Spinal cord (tissue), 10 donors: Measurements from ENCODE around the gene VAV2. TPM values are rescaled to one million over a fixed set of nuclear protein-coding genes. Genes with fewer than 3 reads are reported as not detected.
A peak's percentile ranks its signal among the peaks of the same experiment; 100 is the strongest.

ENCODE experiments used
- DNase-seq, 6 donors: peaks; one replicate each; pipeline versions ENCODE4 v3.0.0 to v3.0.0-alpha.2; 2013 to 2015; ENCODE audit warnings: low spot score in 6 of 6, low read depth in 4 of 6
- H3K27ac ChIP-seq: one replicate; pipeline ENCODE4 v1.5.1; 2013; ENCODE audit warnings: low read depth, low read length, control low read depth
- H3K27me3 ChIP-seq: one replicate; pipeline ENCODE4 v1.6.1; 2013; ENCODE audit warnings: low read length; ENCODE audit not compliant: control insufficient read depth, insufficient read depth
- H3K36me3 ChIP-seq: one replicate; pipeline ENCODE4 v1.6.1; 2013; ENCODE audit warnings: low read length; ENCODE audit not compliant: control insufficient read depth, insufficient read depth
- H3K4me1 ChIP-seq: one replicate; pipeline ENCODE4 v1.6.1; 2013; ENCODE audit warnings: low read length; ENCODE audit not compliant: control insufficient read depth, insufficient read depth
- H3K4me3 ChIP-seq: one replicate; pipeline ENCODE4 v1.5.1; 2013; ENCODE audit warnings: low read depth, low read length, control low read depth
- H3K9me3 ChIP-seq: one replicate; pipeline ENCODE4 v1.6.1; 2013; ENCODE audit warnings: low read length; ENCODE audit not compliant: control insufficient read depth, insufficient read depth
- WGBS: methylation state at CpG from one replicate; pipeline ENCODE4 v1.1.5; 2013; ENCODE audit warnings: missing lambda C conversion rate; ENCODE audit not compliant: insufficient coverage; 5-methylcytosine and 5-hydroxymethylcytosine counted together
- polyA plus RNA-seq, 2 donors: library from polyadenylated mRNA; unstranded; fragments of 120-200 nt; gene quantifications; one replicate each; pipeline ENCODE4 v1.2.1, GENCODE V29; 2013; ENCODE audit not compliant: insufficient read length in 2 of 2
- total RNA-seq, 2 donors: library from RNA; depleted of rRNA in 1 of 2; stranded (reverse); fragments of 120-200 nt in 1 of 2; fragments of >200 nt in 1 of 2; gene quantifications; one replicate each; pipeline versions ENCODE4 v1.2.3 to v1.2.4, GENCODE V29; 2013 to 2014
- donor health status: healthy.

VAV2 gene
- total and polyA plus RNA-seq, 4 donors: 18.4 to 48.3 (median 33.1) TPM

DNA sequence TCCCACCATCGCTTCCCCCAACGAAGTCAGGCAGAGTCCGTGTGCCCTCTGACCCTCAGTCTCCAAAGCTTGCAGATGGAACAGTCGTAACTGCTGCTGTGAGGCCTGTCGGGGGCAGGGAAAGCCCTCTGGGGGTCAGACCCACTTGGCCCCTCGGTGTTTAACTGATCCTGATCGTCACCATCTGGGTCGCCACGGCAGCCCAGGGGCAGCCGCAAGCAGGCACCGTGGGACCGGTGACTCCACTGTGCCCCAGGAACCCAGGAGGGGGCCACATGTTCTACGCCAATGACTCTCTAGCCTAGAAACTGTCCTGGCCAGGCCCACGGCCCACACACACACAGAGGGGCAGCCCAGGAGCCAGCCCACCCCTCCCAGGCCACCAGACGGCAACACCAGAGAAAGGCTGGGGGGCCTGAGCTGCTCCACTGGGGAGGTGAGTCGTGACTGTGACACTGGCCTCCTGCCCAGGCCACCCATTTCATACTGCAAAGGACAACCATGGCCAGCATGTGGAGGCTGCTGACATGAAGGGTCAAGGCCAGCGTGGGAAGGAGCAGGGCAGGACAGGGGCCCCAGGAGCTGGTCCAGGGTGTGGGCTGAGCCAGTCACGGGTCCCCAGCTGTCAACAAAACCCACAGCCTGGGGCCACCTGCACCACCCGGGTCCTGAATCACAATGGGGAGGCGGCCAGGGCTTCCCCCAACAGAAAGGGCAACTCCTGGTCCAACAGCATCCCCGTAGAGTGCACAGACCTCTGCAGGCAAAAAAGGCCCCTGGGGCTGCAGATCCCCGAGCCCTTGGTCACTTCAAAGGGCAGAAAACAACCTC, 20.8 kb downstream of the VAV2 start:
- no peak for DNase-seq
- Histone ChIP-seq H3K4me1 (peaks cover 59% of the 10 kb centered on the region), H3K36me3 (peaks cover 15% of the 10 kb centered on the region), H3K9me3 (no peaks in the 10 kb centered on the region), H3K27me3 (no peaks in the 10 kb centered on the region), H3K27ac (no peak overlapping the region), H3K4me3 (no peak overlapping the region)
- 53% methylated on average over 22 of the region's 22 CpGs for WGBS

DNA sequence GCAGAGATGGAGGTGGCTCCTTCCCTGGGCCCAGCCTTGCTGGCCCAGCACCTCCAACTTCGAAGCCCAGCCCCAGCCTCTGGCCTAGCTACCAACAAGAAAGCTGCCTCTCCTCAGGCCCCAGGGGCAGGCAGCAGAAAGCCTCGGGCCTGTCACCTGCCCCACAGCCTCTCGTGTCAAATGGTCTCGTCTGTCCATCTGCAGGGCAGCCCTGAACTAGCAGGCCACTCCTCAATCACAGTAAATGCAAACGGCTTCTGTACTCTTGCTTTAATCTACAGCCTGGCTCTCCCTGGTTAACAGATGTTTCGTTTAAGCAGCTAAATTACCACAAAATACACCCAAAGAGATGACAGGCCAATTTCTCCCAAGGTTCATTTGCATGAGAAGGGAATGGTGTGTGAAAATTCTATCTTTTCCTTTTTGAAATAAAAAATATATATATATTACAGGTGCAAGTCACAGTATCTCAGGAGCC, 21.5 kb downstream of the VAV2 start:
- Histone ChIP-seq H3K4me1 (peaks cover 59% of the 10 kb centered on the region), H3K4me3 (no peak overlapping the region), H3K27ac (no peak overlapping the region), H3K36me3 (peaks cover 13% of the 10 kb centered on the region), H3K27me3 (no peaks in the 10 kb centered on the region), H3K9me3 (no peaks in the 10 kb centered on the region)
- DNase-seq: peak in 1 of 6 donors; percentile 66
- 52% methylated on average over 5 of the region's 6 CpGs for WGBS

DNA sequence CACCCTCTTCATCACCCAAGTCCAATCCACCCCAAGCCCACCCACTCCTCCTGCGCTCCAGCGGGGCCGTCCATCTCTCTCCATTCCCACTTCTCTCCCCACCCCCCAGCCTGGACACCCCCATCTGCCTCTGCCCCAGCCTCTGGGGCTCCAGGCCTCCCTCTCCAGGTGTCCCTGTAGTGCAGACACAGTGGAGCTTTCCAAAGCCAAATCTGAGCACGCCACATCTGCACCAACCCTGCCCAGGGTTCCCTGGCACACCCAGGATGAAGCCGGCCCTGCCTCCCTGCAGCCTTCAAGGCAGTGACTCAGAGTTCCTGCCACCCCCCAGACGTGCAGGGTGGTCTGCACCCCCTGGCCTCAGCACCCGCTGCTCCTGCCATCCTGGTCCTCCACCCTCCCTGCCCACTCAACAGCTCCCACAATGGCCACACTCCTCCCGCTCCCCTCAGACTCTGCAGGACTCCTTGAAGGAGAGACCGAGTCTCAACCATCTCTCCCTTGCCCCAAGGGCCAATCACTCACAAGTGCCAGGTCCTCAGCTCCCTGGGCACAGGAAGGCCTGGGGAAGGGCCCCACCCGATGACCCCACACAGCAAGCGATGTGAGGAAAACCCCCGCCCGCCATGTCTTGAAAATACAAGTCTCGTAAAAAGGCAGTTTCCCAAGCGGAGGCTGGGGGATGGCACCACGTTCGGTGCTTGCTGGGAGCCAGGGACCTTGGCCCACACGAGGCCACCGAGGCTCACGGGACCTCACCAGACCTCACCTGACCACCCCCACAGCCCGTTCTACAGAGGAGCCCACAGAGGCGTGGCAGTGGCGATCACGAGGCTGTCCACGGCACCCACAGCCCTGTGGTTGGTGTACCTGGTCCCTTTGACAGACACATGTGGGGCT, 22.2 kb downstream of the VAV2 start:
- DNase-seq: no peak
- 81% methylated on average over 18 of the region's 25 CpGs for WGBS

DNA sequence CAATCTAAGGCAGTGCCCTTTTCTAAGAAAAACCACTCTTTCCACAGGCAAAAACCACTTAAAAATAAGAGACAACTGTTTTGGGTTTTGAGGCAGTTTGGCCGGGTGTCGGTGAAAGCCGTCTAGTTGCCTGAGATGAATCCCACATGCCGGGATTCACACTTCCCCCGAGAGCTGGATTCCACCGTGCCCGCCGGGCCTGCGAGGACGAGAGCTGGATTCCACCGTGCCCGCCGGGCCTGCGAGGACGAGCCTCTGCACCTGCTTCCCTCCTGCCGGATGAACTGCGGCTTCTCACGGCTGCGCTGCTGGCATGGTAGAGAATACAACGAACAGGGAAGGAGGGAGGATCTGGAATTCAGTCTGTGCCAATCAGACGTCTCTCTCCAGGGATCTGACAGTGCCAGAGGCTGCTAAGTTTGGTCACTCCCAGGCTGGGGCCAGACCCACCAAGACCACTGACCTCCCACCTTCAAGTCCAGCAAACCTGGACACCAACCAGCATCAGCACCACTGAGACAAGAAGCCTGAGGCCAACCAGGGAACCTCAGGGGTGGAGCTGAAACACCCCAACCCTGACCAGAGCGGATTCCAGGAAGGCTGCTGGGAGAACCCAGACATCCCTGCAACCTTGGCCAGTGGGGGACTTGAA, 23.0 kb downstream of the VAV2 start:
- Histone ChIP-seq H3K36me3 (peaks cover 6% of the 10 kb centered on the region), H3K4me1 (peaks cover 57% of the 10 kb centered on the region), H3K9me3 (no peaks in the 10 kb centered on the region), H3K4me3 (no peak overlapping the region), H3K27ac (no peak overlapping the region), H3K27me3 (no peaks in the 10 kb centered on the region)
- 56% methylated on average over 20 of the region's 22 CpGs for WGBS
- DNase-seq: peak in 1 of 6 donors; percentile 70

More for the DNA sequence above, 22.2 kb downstream of the VAV2 start:
- H3K27me3 ChIP-seq: no peaks in the 10 kb centered on the region
- peaks cover 59% of the 10 kb centered on the region for H3K4me1 ChIP-seq
- H3K4me3 ChIP-seq: no peak overlapping the region
- peaks cover 11% of the 10 kb centered on the region for H3K36me3 ChIP-seq
- H3K9me3 ChIP-seq: no peaks in the 10 kb centered on the region
- no peak overlapping the region for H3K27ac ChIP-seq

DNA sequence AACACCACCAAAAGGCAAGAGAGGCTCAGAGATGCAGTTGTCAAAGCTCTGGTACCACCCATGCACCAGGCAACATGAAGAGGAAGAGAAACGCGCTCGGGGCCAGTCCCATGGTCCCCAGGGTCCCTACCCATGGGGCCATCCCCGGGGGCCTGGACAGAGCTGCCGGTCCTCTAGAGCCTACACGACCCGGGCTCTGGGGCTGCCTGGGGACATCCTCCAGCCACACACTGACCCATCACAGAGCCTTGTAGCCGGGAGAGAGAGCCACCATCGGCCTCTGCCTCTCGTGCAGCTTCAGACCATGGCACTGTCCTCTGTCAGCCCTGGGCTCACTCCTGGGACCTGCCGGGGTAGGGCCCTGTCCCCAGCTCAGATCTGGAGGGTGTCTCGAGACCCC, 23.7 kb downstream of the VAV2 start:
- Histone ChIP-seq H3K27ac (no peak overlapping the region), H3K4me3 (no peak overlapping the region), H3K9me3 (no peaks in the 10 kb centered on the region), H3K36me3 (peaks cover 5% of the 10 kb centered on the region), H3K4me1 (peaks cover 51% of the 10 kb centered on the region), H3K27me3 (no peaks in the 10 kb centered on the region)
- DNase-seq: no peak
- WGBS: 86% methylated on average over 12 of the region's 12 CpGs

DNA sequence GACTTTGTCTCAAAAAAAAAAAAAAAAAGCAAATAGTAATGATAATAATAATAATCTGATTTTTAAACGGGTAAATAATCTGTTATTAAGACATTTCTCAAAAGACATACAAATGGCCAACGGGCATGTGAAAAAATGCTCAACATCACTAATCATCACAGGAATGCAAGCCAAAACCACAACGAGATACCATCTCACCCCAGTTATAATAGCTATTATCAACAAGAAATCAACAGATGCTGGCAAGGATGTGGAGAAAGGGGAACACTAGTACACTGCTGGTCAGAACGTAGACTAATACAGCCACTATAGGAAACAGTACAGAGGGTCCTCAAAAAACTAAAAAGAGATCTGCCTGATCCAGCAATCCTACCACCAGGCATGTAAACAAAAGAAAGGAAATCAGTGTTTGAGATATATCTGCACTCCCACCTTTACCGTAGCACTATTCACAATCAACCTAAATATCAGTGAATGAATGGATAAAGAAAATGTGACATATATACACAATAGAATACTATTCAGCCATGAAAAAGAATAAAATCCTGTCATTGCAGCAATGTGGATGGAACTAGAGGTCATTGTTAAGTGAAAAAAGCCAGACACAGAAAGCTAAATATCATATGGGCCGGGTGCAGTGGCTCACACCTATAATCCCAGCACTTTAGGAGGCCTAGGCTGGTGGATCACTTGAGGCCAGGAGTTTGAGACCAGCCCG, 24.9 kb downstream of the VAV2 start:
- no peak overlapping the region for H3K4me3 ChIP-seq
- no peak for DNase-seq
- 100% methylated on average over 1 of the region's 7 CpGs for WGBS
- H3K36me3 ChIP-seq: peaks cover 5% of the 10 kb centered on the region
- H3K27ac ChIP-seq: no peak overlapping the region
- peaks cover 45% of the 10 kb centered on the region for H3K4me1 ChIP-seq
- H3K27me3 ChIP-seq: no peaks in the 10 kb centered on the region
- no peaks in the 10 kb centered on the region for H3K9me3 ChIP-seq

DNA sequence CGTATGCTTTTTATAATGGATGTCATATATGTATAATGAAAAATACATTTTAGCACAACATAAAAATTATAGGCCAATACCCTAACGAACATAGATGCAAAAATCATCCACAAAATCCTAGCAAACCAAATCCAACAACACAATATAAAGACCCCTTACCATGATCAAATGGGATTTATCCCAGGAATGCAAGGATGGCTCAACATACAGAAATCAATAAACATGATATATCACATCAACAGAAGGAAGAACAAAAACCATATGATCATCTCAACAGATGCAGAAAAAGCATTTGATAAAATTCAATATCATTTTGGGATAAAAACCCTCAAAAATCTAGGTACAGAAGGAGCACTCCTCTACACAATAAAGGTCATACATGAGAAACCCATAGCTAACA, 27.7 kb downstream of the VAV2 start:
- WGBS: no CpG with 5 or more reads among the region's 2 CpGs
- no peak for DNase-seq

DNA sequence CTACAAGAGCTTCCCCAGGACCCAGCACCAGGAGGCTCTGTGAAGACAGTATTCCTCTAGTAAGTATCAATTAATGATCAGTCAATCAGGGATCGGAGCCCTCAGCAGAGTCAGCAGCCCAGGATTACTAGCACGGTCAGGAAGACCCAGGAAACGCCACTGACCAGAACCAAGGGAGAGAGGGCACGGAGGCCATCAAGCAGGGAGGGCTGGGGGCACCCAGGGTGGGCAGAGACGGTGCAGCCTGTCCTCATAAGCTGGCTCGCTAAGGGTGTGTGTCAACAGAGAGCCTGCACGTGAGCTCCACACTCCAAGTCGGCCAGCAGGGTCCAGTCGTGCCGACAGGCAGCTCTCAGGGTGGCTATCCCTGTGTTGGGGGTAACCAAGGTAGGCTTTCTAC, 29.0 kb downstream of the VAV2 start:
- Histone ChIP-seq H3K4me1 (peaks cover 44% of the 10 kb centered on the region), H3K9me3 (no peaks in the 10 kb centered on the region), H3K4me3 (no peak overlapping the region), H3K36me3 (peaks cover 7% of the 10 kb centered on the region), H3K27me3 (no peaks in the 10 kb centered on the region), H3K27ac (no peak overlapping the region)
- WGBS: 88% methylated on average over 10 of the region's 10 CpGs
- DNase-seq: no peak

More for the DNA sequence above, 27.7 kb downstream of the VAV2 start:
- no peaks in the 10 kb centered on the region for H3K9me3 ChIP-seq
- no peak overlapping the region for H3K27ac ChIP-seq
- H3K4me3 ChIP-seq: no peak overlapping the region
- peaks cover 46% of the 10 kb centered on the region for H3K4me1 ChIP-seq
- peaks cover 5% of the 10 kb centered on the region for H3K36me3 ChIP-seq
- H3K27me3 ChIP-seq: no peaks in the 10 kb centered on the region

DNA sequence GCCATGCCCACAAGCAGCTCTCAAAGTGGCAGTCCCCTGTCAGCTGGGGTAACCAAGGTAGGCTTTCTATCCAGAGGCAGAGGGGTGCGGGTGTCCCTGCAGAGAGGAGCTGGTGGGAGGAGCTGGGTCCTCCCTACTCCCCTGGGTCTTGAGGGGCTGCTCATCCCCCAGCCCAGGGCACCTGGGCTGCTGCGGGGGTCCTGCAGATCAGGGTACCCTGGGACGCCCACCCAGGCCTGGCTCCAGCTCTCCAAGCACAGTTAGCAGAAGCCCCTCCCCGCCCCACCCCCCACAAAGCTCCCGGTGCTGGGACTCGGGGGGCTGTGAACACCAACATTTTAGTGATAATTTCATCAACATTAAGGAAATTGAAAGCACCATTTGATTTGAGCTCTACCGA, 29.8 kb downstream of the VAV2 start:
- H3K27ac ChIP-seq: no peak overlapping the region
- 100% methylated on average over 3 of the region's 7 CpGs for WGBS
- no peak for DNase-seq

More for the DNA sequence above, 29.8 kb downstream of the VAV2 start:
- Histone ChIP-seq H3K4me3 (no peak overlapping the region), H3K36me3 (peaks cover 8% of the 10 kb centered on the region), H3K4me1 (peaks cover 46% of the 10 kb centered on the region), H3K27me3 (no peaks in the 10 kb centered on the region), H3K9me3 (no peaks in the 10 kb centered on the region)
